Activated CD8-positive, alpha-beta memory T cell treated with anti-CD3 and anti-CD28 coated beads, Interleukin-2, amount 50 U/mL, for 1 hour (primary cell): ENCODE measurements around the gene AUH.
"Not testable (repeated sequence)": the region's sequence is repeated elsewhere in the genome, so short reads cannot be mapped to it uniquely, and the experiment has no call there.

Experiments used
- DNase-seq: peaks from one replicate; pipeline ENCODE4 v3.0.0-alpha.2; 2020; ENCODE audit errors: extremely low read depth

AUH gene

GRCh38 chr9:91361291-91362050, at the start of gene AUH:
Gene AUH, minus strand, starts transcription at chr9:91361918. Its CDS starts 29 bp downstream, at chr9:91361889.
- DNase-seq = peak; percentile 36

GRCh38 chr9:91411096-91411771, 49.5 kb upstream of the AUH start:
- no peak for DNase-seq

GRCh38 chr9:91410161-91410560, 48.4 kb upstream of the AUH start:
- DNase-seq = no peak

- no peak for DNase-seq
Observed at GRCh38 chr9:91408475-91408874, 46.8 kb upstream of the AUH start.

GRCh38 chr9:91407580-91408318, 46.0 kb upstream of the AUH start:
- DNase-seq = no peak

- DNase-seq = no peak
Observed at GRCh38 chr9:91405343-91406077, 43.8 kb upstream of the AUH start.

GRCh38 chr9:91403665-91404543, 42.2 kb upstream of the AUH start:
- no peak for DNase-seq

GRCh38 chr9:91398926-91399325, 37.2 kb upstream of the AUH start:
- DNase-seq = no peak

GRCh38 chr9:91395553-91396471, 34.1 kb upstream of the AUH start:
- DNase-seq = no peak

- DNase-seq = no peak
Observed at GRCh38 chr9:91395106-91395552, 33.4 kb upstream of the AUH start.

- DNase-seq = no peak
Observed at GRCh38 chr9:91393826-91394225, 32.1 kb upstream of the AUH start.

GRCh38 chr9:91392435-91392834, 30.7 kb upstream of the AUH start:
- DNase-seq = no peak

GRCh38 chr9:91391818-91392217, 30.1 kb upstream of the AUH start:
- no peak for DNase-seq

- no peak for DNase-seq
Observed at GRCh38 chr9:91391412-91391811, 29.7 kb upstream of the AUH start.

GRCh38 chr9:91389686-91390085, 28.0 kb upstream of the AUH start:
- not testable (repeated sequence) for DNase-seq

- no peak for DNase-seq
Observed at GRCh38 chr9:91386765-91387164, 25.0 kb upstream of the AUH start.

- DNase-seq = no peak
Observed at GRCh38 chr9:91384954-91385353, 23.2 kb upstream of the AUH start.

- no peak for DNase-seq
Observed at GRCh38 chr9:91383577-91383976, 21.9 kb upstream of the AUH start.

- DNase-seq = no peak
Observed at GRCh38 chr9:91382298-91382697, 20.6 kb upstream of the AUH start.

GRCh38 chr9:91379426-91379825, 17.7 kb upstream of the AUH start:
- no peak for DNase-seq
